NCI-H446 (cell line): Measurements from ENCODE around the gene SORBS1.
A peak's percentile ranks its signal among the peaks of the same experiment; 100 is the strongest.

Experiments used
- DNase-seq, 2 experiments: peaks; one replicate each; lab custom pipeline; 2025; lab: John Stamatoyannopoulos, UW

Gene SORBS1

GRCh38 chr10:95565336-95565735 is 4.2 kb upstream of the SORBS1 start:
- no peak for DNase-seq

GRCh38 chr10:95564291-95564690 is 3.1 kb upstream of the SORBS1 start:
- no peak for DNase-seq

- DNase-seq, result no peak
These were observed 1.3 kb upstream of the SORBS1 start for GRCh38 chr10:95562341-95562965.

GRCh38 chr10:95561864-95562177 is 650 bp upstream of the SORBS1 start:
- DNase-seq, result no peak

- DNase-seq, result no peak
These were observed 644 bp downstream of the SORBS1 start for GRCh38 chr10:95560278-95561176.

GRCh38 chr10:95559896-95560277 is 1.3 kb downstream of the SORBS1 start:
- no peak for DNase-seq

- peak in 1 of 2 experiments; percentile 2 for DNase-seq
These were observed 1.7 kb downstream of the SORBS1 start for GRCh38 chr10:95559471-95559870.

- DNase-seq, result no peak
These were observed 2.4 kb downstream of the SORBS1 start for GRCh38 chr10:95558593-95559320.

GRCh38 chr10:95556994-95557767 is 4.0 kb downstream of the SORBS1 start:
- no peak for DNase-seq

- no peak for DNase-seq
These were observed 7.5 kb downstream of the SORBS1 start for GRCh38 chr10:95553674-95554073.

- no peak for DNase-seq
These were observed 8.4 kb downstream of the SORBS1 start for GRCh38 chr10:95552679-95553342.

- no peak for DNase-seq
These were observed 11.0 kb downstream of the SORBS1 start for GRCh38 chr10:95550073-95550672.

- DNase-seq, result no peak
These were observed 13.3 kb downstream of the SORBS1 start for GRCh38 chr10:95547791-95548435.

- DNase-seq, result no peak
These were observed 14.0 kb downstream of the SORBS1 start for GRCh38 chr10:95547197-95547596.

- DNase-seq, result no peak
These were observed 15.2 kb downstream of the SORBS1 start for GRCh38 chr10:95545981-95546380.

- DNase-seq, result no peak
These were observed 16.2 kb downstream of the SORBS1 start for GRCh38 chr10:95544783-95545500.

GRCh38 chr10:95543459-95543858 is 17.7 kb downstream of the SORBS1 start:
- DNase-seq, result no peak

GRCh38 chr10:95542761-95543160 is 18.4 kb downstream of the SORBS1 start:
- DNase-seq, result no peak

- DNase-seq, result no peak
These were observed 18.8 kb downstream of the SORBS1 start for GRCh38 chr10:95542330-95542729.

- no peak for DNase-seq
These were observed 20.6 kb downstream of the SORBS1 start for GRCh38 chr10:95540514-95541052.
